GM21360 (cell line): ENCODE results near the gene TP53TG5.
"Not testable (repeated sequence)": the region's sequence is repeated elsewhere in the genome, so short reads cannot be mapped to it uniquely, and the experiment has no call there.

Experiments used
- ATAC-seq: cut with Tn5 transposase; IDR thresholded peaks from one replicate; pipeline ENCODE4 v1.9.1; 2021; ENCODE audit warnings: mild to moderate bottlenecking, moderate library complexity; ENCODE audit not compliant: unreplicated experiment

TP53TG5 gene

DNA sequence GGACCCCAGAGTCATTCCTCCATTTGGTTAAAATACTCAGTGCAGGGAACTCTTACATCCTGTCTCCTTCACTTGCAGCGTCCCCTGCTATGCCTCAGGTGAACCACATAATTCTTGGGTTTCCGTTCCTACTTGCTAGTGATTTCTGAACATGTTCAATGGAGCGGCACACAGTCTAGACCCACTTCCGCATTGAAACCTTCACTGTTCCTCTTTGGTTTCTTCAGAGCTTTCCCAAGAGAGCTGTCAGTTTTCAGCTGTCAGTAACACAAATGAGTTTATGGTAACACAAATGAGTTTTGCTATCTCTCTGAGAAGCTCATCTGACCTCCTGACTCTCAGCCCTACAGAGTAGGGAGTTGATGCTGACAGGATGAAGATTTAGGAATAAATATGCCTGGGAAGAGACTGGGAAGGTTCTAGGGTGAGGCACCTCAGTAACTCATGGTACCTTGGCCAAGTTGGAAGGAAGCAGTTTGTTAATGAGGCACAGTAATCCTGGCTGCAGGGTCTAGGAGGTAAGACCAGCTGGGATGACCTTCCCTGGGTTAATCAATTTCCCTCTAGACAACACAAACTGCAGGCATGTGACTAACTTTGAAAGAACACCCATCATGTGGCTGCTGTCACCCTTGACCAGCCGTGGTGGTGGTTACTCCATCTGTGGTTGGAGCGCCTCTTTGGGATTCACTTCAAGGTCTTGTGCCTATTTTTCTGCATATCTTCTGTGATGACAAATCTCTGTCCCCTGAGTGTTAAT is 9.7 kb downstream of the TP53TG5 start:
- ATAC-seq: peak; percentile 77

DNA sequence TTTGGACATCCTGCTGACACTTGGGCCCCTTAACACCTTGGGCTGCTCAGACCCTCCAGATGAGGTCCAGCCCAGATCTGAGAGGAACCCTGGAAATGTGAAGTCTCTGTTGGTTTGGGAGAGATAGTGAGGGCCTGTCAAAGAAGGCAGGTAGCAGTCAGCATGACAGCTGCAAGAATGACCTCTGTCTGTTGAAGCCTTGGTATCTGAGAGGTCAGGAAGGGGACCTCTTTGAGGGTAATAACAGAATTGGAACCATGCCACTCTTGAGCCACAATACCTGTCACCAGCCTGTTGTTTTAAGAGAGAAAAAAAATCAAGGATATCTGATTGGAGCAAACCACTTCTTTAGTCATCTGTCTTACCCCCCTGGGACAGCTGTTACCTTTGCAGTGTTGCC is 11.0 kb downstream of the TP53TG5 start:
- no peak for ATAC-seq

DNA sequence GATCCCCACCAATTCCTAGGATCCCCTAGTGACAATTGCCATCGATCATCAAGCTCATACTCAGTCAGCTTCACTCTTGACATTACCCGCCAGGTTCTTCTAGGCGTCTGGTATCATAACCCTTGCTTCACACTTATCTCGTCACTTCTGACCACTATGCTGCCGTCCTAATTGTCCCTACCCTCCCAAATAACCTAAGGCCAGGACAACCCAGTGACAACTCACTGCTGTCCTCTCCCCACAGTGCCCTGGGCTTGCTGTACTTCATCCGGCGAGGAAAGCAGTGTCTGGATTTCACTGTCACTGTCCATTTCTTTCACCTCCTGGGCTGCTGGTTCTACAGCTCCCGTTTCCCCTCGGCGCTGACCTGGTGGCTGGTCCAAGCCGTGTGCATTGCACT is 11.5 kb downstream of the TP53TG5 start:
- ATAC-seq: no peak

DNA sequence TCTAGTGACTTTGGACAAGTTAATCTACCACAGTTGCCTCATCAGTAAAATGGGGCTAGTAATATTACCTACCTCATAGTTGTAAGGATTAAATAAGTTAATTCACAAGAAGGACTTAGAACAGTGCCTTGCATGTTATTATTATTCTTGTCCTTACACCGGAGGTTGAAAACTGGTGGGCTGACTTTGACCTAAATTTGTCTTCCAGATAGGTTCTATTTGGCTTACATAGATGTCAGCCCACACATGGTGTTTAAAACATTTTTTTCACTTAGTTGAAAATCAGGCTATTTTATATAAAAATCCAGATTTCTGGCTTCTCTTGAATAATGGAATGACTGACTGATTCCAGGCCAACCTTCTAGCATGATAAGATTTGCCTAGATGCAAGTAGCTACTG is 11.9 kb downstream of the TP53TG5 start:
- ATAC-seq: no peak

DNA sequence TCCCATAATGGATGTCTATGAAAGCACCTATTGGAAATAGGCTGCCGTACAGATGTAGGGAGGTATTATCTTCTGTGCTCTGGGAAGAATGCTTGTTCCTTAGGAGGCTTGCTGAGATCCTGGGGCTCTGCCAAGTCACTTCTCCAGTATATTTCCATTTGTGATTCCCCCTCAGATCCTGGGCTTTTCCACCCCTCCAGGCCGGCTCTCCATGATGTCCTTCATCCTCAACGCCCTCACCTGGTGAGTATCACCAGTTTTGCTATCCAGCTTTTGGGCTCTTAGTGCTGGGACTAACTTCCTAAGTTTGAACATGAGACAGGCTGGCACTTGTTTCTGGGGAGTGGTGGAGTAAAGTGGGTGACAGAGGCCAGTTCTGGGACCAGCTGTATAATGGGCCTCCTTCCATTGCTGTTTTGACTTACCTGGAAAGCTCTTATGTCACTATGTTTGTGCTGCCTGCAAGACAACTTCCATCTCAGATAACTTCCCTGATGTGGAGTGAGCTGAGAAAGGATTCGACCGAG is 12.6 kb downstream of the TP53TG5 start:
- ATAC-seq: no peak

DNA sequence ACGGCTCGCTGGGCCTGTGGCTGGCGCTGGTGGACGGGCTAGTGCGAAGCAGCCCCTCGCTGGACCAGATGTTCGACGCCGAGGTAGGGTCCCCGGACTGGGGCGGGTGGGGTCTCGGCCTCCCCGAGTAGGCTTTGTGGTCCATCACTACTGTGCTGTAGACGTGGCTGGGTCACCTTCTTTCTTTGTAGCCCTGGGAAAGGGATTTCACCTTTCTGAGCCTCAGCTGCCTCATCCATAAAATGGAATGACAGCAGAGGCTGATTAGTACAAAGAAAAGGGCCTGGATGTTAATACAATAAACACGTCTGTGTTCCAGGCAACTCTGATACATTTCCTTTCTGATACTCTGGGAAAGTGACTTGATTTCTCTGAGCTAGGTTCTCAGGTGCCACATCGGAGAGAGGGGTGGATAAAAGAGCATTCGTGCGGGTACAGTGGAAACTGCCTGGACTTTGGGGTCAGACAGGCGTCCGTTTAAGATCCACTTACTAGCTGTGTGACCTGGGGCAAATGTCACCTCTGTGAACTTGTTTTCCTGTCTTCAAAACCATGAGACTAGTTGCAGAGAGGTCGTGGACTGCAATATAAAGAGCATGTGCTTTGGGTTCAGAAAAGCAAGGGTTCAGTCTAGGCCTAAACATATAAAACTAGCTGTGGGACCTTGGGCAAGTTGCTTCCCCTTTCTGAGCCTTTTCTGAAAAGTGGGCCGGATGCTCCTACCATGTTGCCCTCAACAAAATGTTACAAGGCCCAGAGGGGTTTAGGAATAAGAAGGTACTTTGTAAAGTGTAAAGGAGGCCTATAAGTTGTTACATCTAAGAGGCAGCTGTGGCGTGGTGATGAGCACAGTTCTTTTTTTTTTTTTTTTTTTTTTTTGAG is 14.3 kb downstream of the TP53TG5 start:
- ATAC-seq: no peak

DNA sequence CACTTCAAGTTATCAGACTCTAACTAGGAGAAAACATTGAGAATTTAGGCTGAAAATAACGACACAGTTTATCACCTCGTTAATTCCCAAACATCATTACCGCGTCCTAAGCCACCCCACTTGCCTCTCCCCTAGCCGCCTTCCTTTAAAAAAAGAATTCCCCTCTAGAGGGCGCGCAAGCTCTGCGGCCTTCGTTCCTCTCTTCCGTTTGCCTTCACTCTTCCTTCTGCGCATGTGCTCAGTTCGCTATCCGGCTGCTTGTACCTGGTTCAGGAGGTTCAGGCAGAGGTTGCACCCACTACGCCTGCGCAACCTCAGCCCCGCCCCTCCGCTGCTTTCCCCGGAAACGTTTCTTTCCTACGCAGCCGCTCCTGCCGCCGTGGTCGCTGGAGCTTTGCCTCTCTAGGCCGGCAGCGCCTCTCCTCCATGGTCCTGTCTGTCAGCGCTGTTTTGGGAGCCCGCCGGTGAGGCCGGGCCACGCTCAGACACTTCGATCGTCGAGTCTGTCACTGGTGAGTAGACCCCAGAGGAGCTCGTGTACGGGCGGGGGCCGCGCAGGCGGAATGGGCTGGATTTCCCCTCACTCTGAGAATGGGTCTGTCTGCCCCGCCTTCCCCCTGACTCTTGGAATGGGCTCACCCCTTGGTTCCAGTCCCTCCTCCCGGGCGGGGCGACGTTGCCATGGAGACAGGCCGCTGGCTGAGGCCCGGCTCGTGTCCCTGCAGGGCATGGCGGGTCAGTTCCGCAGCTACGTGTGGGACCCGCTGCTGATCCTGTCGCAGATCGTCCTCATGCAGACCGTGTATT is 15.1 kb downstream of the TP53TG5 start, which contains the start of gene SYS1:
SYS1 (plus strand) TSS at position 353 of the 807 bp plus-strand sequence; CDS start at position 729, 376 bp downstream.
- peak; percentile 79 for ATAC-seq

DNA sequence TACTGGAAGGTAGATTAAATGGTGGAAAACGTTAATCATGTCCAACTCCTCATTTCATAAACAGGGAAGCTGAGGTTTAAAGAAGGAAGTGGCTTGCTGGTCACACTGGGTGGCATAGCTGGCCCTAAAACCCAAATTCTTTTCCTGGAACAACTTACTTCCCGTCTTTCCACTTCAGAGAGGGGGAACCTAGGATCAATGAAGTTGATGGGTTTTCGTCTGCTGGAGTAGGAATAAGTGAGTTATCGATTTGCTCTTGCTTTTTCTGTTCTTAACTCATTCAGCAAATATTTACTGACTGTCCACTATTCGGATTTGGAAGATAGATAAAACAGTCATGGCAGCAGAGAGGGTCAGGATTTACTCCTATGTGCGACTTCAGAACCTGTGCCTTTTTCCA is 16.3 kb downstream of the TP53TG5 start:
- ATAC-seq: no peak

DNA sequence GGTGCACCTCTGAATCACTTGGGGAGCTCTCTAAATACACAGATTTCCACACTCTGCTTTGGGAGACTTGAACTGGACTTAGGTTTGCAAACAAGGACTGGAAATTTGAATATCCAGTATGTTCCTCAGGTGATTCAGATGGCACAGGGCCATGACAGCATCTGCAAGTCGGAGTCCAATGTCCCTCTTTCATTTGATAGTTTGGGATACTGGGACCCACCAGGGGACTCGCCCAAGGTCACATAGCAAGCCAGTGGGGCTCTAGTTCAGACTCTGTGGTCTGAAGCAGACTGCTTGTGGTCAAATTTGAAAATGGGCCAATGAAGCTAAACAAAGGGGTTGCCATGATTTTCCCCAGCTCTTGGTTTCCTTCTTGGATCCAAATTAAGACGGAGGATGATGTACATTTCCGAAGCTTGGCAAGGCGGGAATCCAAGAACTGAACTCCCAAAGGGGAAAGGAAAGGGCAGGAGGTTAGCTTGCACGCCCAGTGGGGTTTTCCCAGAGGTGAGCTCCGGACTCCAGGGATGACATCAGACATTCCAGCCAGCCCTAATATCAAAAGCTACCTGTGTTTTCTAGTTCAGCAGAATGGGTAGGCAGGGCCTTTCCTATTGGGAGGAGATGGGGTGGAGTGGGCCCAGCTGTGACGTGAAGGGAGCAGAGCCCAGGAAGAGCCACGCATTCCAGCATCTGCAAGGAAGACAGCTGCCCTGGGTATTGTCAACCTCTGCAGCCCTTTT is 18.5 kb downstream of the TP53TG5 start:
- no peak for ATAC-seq

DNA sequence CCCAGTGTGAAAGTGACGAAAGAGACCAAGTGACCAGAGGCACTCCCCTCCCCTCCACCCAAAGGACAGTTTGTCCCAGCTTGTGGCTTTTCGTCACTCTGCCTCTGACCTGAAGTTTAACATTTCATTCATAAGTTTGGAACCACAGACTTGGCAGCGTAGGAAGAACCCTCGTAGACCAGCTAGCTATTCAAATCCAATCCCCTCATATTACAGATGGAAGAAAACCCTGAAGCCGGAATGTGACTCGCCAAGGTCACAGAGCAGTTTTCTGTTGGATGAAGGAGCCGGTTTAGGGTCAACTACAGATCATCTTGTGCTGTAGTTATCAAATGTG is 19.1 kb downstream of the TP53TG5 start:
- no peak for ATAC-seq

DNA sequence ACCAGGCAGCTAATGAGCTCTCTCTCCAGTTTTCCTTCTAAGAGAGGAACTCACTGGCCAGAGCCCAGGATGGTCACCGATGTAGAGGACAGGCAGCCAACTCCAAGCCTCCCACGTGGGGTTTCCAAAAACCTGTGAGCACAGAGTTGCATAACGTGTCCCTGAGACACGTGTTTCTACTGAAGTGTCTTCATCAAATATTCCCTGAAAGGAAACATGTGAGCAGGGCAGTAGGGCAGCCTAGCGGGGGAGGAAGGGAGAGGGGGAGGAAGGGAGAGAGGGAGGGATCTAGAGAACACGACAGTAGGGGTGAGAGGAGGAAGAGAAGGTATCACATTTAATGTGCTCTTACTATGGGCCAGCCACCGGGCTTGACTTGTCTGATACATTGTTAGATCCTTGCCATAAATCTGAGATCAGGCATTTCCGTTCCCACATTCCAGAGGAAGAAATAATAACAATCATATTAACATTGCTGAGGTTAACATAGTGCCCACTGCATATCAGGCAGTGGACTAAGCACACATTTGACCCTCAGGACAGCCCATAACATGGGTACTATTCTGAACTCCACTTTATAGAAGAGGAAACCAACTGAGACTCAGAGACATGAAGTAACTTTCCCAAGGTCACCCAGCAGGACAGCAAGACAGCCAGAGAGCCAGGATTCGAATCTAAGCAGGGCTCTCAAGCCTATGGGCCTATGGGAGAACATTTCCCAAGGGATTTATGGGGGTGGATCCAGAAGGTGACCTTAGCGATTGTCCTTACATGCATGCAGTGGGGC is 19.6 kb downstream of the TP53TG5 start:
- no peak for ATAC-seq

DNA sequence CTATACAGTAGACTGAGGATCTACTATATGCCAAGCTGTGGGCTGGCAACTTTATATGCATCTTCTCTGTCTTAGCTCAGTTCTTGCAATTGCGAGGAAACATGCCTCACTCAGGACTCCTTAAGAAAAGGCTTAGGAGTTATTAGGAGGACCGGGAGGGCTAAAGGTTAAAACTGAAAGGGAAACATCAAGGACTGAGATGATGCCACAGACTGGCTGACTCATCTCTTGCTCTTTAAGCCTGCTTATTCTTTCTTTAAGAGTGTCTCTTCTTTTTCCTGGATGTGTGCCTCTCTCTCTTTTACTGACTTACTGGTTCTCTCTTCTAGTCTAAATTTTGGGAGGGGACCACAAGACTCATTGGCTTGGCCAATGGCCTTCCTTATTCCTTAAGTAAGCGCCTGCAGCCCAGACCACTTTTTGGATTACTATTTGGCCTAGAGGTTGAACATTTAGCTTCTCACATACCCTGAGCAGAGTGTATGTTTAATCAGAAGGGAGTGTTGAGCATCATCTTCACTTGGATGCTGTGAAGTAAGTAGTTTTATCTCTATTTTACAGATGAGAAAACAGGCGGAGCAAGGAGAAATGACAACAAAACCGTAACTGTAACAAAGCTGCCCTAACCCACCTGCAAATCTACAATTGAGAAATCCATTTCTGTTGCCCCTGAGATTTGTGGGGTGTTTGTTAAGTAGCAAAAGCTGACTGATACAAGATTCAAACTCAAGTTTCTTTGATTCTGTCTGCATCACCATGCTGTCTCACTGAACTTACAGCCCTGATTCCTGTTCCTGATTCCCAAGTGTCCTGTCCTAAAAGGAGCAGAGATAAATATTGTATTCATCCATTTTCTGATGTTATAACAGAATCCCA is 22.7 kb downstream of the TP53TG5 start:
- ATAC-seq: no peak

DNA sequence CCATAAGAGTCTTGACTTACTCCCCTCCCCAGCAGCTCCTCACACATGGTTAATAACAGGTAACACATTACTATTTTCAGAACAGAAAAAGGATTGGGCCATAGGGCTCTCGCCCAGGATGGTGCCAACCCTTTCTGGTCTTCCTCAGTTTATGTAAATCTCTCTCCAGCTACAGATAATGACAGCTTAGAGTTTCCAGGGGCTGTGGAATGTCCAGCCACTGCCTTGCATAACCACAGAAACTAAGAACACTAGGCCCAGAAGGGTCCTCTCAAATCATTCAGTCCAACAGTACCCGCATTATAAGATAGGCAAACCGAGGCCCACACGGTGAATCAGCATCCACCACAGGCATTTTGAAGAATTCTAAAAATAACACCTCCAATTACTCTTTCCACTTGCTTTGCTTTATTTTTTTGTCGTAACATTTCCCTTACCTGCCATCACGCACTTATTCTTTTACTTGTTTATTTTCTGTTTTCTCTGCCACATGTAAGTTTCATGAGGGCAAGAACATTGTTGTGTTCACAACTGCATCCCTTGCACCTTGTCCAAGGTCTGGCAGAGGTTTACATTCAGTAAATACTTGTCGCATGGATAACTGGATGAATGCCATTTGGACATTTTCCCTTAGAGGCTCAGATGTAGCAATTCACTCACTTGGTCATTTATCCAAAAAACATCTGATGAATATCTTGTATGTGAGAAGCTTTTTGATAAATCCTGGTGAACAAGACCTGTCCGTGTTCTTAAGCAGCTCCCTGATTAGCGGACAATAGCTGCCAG is 23.5 kb downstream of the TP53TG5 start:
- no peak for ATAC-seq

DNA sequence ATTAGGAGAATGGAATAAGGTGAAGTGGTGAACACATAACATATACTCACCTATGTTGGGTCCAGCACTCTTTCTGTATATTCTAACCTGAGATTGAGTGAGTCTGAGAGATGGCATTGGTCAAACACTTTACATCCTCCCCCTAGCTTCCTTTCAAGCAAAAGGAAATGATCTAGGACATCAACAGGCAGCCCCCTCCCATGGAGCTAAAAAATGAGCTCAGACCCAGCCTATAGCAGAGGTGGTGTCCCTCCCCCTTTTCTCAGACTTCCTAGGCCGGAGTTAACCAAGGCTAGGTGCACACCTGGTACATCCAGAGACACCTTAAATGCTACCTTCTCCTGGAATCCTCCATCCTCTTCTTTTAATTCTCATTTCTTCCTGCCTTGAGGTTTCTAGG is 24.4 kb downstream of the TP53TG5 start:
- no peak for ATAC-seq

DNA sequence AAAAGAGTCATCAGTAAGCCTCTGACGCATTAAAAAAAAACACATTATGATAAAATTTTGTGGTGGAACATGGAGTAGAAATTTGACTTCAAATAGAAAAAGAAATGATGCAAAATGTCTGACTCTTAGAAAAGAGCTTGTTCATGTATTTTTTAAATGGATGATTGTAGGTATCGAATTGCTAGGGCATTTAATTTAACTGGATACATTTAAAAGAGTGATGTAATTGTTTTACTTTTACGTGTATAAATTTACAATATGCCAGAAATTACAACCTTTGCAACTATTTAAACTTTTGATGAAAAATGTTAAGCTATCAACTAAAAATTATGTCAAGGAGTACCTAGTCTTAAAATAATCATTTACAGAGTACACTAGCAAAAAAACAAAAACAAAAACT is 25.4 kb downstream of the TP53TG5 start:
- no peak for ATAC-seq

DNA sequence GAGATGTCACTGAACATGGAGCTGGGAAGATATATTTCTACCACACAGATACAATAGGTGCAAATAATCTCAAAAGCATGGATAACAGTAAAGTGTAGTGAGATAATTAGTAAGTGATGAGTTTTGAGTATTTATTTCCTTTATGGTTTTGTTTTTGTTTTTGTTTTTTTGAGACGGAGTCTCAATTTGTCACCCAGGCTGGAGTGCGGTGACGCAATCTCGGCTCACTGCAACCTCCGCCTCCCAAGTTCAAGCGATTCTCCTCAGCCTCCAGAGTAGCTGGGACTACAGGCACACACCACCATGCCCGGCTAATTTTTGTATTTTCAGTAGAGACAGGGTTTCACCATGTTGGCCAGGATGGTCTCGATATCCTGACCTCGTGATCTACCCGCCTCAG is 27.3 kb downstream of the TP53TG5 start:
- ATAC-seq: not testable (repeated sequence)

DNA sequence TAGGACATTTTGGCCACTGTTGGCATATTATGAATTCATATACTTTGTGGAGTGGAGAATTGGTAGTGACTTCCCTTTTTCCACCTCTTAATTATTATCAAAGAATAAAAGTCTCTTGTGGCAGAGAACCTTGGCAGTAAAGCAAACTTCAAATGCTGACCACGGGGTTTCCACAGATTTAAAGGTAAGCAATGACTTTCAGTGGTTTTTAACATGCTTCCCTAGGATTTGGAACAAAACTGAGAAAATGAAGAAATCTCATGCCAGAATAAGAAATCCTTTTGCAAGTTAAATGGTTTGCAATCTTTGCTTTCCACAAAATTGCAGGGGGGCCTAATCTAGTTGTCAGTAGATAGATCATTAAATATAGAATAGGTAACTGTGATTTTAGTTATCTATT is 27.9 kb downstream of the TP53TG5 start:
- no peak for ATAC-seq
